Measurements from ENCODE around the gene CIROP.

- TF ChIP-seq OSR1 (CRISPR knock-in tag; IDR thresholded peaks at IDR 0.05), result no peak
- TF ChIP-seq CSDC2 (CRISPR knock-in tag; IDR thresholded peaks at IDR 0.05), result no peak
- TF ChIP-seq ZNF8 (CRISPR knock-in tag; IDR thresholded peaks at IDR 0.05), result no peak
- TF ChIP-seq POU6F1 (CRISPR knock-in tag; IDR thresholded peaks at IDR 0.05; ENCODE audit: borderline replicate concordance, low read depth), result no peak
- TF ChIP-seq PPARA (CRISPR knock-in tag; IDR thresholded peaks at IDR 0.05; ENCODE audit: borderline replicate concordance), result no peak
- no peak for TF ChIP-seq ESRRG (CRISPR knock-in tag; IDR thresholded peaks at IDR 0.05)
- no peak for TF ChIP-seq ZC3H10 (CRISPR knock-in tag; IDR thresholded peaks at IDR 0.05)
- no peak for TF ChIP-seq GLIS3 (CRISPR knock-in tag; IDR thresholded peaks at IDR 0.05)
- no peak for TF ChIP-seq ZFP30 (CRISPR knock-in tag; IDR thresholded peaks at IDR 0.05)
- TF ChIP-seq ZNF70 (CRISPR knock-in tag; IDR thresholded peaks at IDR 0.05), result no peak
- TF ChIP-seq TOX (CRISPR knock-in tag; IDR thresholded peaks at IDR 0.05; ENCODE audit: borderline replicate concordance), result no peak
- no peak for TF ChIP-seq PATZ1 (CRISPR knock-in tag; IDR thresholded peaks at IDR 0.05; ENCODE audit: borderline replicate concordance)
- no peak for TF ChIP-seq ARNTL (CRISPR knock-in tag; IDR thresholded peaks at IDR 0.05; ENCODE audit: borderline replicate concordance, low read depth)
- no peak for TF ChIP-seq BACH2 (CRISPR knock-in tag; IDR thresholded peaks at IDR 0.05; ENCODE audit: borderline replicate concordance)
These were observed 26.7 kb upstream of the CIROP start for GRCh38 chr14:23131482-23131881.
